HG03095 (cell line): ENCODE results near the gene MMP15.
"Not testable (repeated sequence)": the region's sequence is repeated elsewhere in the genome, so short reads cannot be mapped to it uniquely, and the experiment has no call there.

Experiments used
- ATAC-seq: cut with Tn5 transposase; IDR thresholded peaks from one replicate; pipeline ENCODE4 v1.9.1; 2021; ENCODE audit warnings: moderate library complexity; ENCODE audit not compliant: unreplicated experiment

Gene MMP15

GRCh38 chr16:58047557-58048348, 22.2 kb downstream of the MMP15 start:
- no peak for ATAC-seq

GRCh38 chr16:58048494-58049231, 23.1 kb downstream of the MMP15 start:
- ATAC-seq, result no peak

GRCh38 chr16:58049232-58050185, 24.0 kb downstream of the MMP15 start:
- no peak for ATAC-seq

DNA sequence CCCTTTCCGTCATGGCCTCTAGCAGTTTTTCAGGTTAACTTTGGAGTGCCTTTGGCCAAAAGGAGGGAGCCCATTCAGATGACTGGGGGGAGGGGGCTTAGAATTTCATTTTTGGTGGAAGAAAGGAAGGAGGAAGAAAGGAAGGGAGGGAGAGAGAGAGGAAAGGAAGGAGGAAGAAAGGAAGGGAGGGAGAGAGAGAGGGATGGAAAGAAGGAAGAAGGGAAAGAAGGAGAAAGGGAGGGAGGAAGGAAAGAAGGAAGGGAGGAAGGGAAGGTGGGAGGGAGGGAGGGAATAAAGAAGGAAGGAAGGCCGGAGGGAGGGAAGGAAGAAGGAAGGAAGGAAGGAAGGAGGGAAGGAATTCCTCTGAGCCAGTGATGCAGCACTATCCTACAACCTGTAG, 25.7 kb downstream of the MMP15 start:
- ATAC-seq, result no peak

GRCh38 chr16:58051821-58052603, 26.5 kb downstream of the MMP15 start:
- no peak for ATAC-seq

DNA sequence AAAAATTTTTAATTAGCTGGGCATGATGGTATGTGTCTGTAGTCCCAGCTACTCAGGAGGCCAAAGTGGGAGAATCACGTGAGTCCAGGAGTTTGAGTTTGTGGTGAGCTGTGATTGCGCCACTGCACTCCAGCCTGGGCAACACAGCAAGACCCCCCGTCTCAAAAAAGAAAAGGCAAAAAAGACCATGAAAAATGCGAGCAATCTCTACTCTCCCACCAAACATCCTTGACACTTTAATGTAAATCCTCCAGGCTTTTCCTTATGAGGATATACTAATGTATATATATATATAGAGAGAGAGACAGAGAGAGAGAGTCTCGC, 28.1 kb downstream of the MMP15 start:
- ATAC-seq, result no peak

GRCh38 chr16:58054289-58054688, 28.7 kb downstream of the MMP15 start:
- ATAC-seq, result no peak

GRCh38 chr16:58056580-58056979, 31.0 kb downstream of the MMP15 start:
- no peak for ATAC-seq

DNA sequence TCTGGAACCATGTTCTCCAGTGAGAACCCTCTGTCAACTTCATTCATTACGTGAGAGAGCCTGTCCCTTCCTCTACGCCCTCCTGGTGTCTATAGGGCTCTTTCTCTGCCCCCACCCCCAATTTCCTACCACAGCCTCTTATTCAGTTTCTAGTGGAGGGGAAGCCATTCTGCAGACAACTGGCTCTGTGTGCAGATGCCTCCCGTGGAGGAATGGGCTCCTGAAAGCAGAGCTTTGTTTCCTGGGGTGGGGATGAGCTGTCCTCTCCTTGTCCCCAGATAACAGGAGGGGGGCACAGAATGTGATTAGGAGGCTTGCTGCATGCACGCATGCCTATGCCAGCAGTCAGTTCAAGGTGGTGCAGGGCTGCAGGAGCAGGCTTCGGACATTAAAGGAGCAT, 31.6 kb downstream of the MMP15 start:
- no peak for ATAC-seq

DNA sequence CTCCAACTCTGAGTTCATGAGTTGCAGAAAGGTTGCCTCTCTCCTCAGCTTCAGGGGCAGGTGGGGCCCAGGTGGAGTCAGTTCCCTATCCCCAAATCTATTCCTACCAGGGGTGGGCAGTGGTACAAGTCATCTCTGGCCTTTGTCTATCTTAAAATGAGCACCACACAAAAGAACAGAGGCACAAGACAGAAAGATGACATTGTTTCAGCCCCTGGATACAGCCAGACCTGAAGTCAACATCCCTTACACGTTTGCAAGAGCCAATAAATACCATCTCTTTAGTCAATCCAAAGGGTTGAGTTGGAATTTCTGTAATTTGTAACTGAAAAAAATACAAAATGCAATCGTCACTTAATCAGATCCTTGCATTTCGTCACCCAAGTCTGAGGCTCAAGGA, 32.2 kb downstream of the MMP15 start:
- no peak for ATAC-seq

DNA sequence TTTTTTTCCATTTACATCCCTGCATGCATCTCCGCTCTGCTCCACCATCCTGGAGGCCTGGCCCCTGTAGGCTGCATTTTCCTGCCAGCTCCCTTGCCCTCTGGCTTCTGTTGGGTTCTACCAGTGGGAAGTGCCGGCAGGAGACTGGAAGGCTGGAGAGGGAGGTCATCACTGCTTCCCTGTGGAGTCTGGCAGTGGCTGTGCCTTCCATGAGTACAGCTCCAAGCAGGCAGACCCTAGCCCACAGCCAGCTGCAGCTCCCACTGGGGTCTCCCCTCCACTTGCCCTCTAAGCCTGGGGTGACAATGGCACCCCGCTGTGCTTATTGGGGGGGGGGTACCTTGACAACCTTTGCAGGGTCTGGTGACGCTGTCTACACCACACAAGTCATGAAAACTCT, 37.3 kb downstream of the MMP15 start:
- ATAC-seq, result no peak

DNA sequence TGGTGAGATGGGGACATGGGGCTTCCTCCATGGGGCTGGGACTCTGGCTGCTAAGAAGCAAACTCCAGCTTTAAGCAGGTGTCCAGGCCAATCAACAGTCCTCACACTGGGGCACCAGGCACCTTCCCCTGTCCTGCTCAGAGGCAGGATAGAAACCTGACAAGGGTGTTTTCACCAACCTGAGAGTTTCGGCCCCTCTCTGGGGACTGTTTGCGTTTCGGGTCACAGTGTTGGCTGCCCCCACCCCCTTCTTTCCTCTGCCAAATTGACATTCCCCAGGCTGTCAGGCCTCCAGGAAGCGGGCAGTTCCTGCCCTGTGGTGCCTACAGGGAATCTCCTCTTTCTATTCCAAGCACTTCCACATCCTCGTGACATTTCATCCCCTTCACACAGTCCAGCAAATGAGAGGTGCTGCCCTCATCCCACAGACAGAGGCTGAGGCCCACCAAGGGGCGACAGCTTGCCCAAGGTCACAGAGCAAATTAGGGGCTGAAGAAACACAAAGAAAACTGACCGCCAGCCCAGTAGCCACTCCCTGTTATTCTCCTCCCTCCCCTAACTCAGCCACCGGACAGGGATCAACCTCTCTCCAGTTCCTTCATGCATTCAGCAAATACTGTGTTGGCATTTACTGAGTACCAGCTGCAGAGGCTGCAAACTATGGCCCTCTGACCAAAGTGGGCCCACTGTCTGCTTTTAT, 38.0 kb downstream of the MMP15 start:
- ATAC-seq, result no peak

DNA sequence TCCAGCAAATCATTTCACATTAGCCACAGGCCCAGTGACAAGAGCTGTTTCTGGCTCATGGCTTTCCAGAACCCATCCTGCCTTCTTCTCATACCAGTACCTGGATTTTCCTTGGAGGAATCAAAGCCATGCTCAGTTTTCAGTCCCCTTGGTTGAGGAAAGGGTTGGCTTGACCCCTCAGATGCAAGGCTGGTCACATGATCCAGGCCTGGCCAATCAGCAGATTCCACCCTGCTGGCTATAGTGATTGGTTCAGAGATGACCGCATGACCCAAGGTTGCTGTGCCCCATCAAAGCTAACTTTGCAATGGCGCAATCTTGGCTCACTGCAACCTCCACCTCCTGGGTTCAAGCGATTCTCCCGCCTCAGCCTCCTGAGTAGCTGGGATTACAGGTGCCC, 45.0 kb downstream of the MMP15 start:
- no peak for ATAC-seq

DNA sequence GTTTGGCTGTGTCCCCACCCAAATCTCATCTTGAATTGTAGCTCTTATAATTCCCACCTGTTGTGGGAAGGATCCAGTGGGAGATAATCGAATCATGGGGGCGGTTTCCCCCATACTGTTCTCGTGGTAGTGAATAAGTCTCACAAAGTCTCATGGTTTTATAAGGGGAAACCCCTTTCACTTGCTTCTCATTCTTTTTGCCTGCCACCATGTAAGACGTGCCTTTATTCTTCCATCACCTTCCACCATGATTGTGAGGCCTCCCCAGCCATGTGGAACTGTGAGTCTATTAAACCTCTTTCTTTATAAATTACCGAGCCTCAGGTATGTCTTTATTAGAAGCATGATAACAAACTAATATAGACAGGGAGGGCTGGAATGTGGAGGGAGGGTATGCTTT, 46.6 kb downstream of the MMP15 start:
- ATAC-seq, result not testable (repeated sequence)

DNA sequence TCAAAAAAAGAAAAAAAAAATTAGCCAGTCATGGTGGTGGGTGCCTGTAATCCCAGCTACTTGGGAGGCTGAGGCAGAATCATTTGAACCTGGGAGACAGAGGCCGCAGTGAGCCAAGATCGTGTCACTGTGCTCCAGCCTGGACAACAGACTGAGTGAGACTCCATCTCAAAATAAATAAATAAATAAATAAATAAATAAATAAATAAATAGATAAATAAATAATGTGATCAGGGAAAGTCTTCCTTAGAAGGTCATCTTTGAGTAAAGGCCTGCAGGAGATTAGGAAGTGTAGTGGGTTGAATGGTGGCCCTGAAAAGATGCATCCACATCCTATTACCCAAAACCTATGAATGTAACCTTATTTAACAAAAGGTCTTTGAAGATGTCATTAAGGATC, 47.5 kb downstream of the MMP15 start:
- not testable (repeated sequence) for ATAC-seq

- no peak for ATAC-seq
Measured at GRCh38 chr16:58074657-58075056, 49.1 kb downstream of the MMP15 start.

GRCh38 chr16:58076514-58076913, 51.0 kb downstream of the MMP15 start:
- no peak for ATAC-seq

DNA sequence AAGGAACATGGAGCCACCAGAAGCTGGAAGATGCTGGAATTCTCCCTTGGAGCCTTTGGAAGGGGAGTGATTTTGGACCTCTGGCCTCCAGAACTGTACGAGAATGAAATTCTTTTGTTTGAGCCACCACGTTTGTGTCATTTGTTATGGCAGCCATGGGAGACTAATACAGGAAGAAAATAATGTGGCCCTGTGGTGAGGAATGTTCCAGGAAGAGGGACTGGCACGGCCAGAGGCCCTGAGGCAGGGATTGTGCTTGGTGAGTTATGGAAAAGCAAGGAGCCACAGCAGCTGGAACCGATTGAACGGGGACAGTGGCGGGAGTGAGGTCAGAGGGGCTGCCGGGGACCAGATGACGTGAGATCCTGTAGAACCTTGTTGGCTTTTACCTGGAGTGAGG, 52.2 kb downstream of the MMP15 start:
- no peak for ATAC-seq

- not testable (repeated sequence) for ATAC-seq
Measured at GRCh38 chr16:58080657-58081056, 55.1 kb downstream of the MMP15 start.

DNA sequence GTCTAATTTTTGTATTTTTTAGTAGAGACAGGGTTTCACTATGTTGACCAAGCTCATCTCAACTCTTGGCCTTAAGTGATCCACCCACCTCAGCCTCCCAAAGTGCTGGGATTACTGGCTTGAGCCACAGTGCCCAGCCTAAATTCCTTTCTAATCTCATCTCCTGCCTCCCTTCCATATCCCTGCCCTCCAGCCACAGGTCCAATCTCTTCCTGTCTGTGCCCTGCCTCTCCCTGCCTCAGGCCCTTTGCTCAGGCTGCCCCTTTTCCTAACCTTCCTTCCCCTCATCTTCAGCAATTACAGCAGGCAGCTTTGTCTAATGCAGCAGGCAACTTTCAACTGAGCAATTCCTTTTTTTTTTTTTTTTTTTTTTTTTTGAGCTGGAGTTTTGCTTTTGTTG, 56.8 kb downstream of the MMP15 start:
- no peak for ATAC-seq
